HCT116 (cell line): ENCODE results near the gene VSX2. TPM values are rescaled to one million over a fixed set of nuclear protein-coding genes. Genes with fewer than 3 reads are reported as not detected.

ENCODE experiments used
- ATAC-seq: fragments of 200-7000 bp; cut with Tn5 transposase; 2 replicates; pipeline ENCODE4 v1.9.1; 2020; ENCODE audit warnings: mild to moderate bottlenecking, moderate library complexity
- BruUV-seq: library from RNA; stranded (reverse); fragments of 400-500 nt; replicated peaks from 2 replicates; lab custom pipeline; 2021; lab: Mats Ljungman, UMichigan
- CTCF ChIA-PET: fragments of 300-600 bp; sonication (Branson Sonifier 250); formaldehyde crosslinking; loops from one replicate; lab custom pipeline; 2021; ENCODE audit warnings: antibody characterized with exemption; lab: Charles Lee
- POLR2A ChIA-PET: fragments of 300-600, 350-600 bp; sonication (Branson Sonifier 250); formaldehyde crosslinking; loops from one replicate; lab custom pipeline; 2021; ENCODE audit warnings: antibody characterized with exemption; lab: Charles Lee
- RAD21 ChIA-PET, 2 experiments: fragments of 300-600 bp; sonication (Branson Sonifier 250); formaldehyde crosslinking; loops; one replicate each; lab custom pipeline; 2023; ENCODE audit warnings: low total read pairs in 2 of 2; ENCODE audit not compliant: uncharacterized antibody in 2 of 2, unreplicated experiment in 2 of 2, low non-redundant PET in 1 of 2; lab: Charles Lee
- DNase-seq: peaks from one replicate; pipeline ENCODE4 v3.0.0-alpha.2; 2010; ENCODE audit warnings: low read depth, low spot score
- H2AFZ ChIP-seq: fragments of 200-600 bp; shearing (Covaris generic), sonication (generic); 2 replicates; pipeline ENCODE4 v1.6.1; 2017; ENCODE audit warnings: low read depth, mixed run types, mixed read lengths, antibody characterized with exemption, low read length; ENCODE audit not compliant: poor library complexity, severe bottlenecking
- H3K27ac ChIP-seq: 2 replicates; pipeline ENCODE4 v1.5.1; 2012; ENCODE audit warnings: low read depth, low read length
- H3K27me3 ChIP-seq: fragments of 200-600 bp; sonication (generic); 2 replicates; pipeline ENCODE4 v1.6.1; 2016; ENCODE audit warnings: mixed run types, low read length, mixed read lengths; ENCODE audit not compliant: insufficient read depth
- H3K36me3 ChIP-seq, 2 experiments: fragments of 200-500 bp in 1 of 2; fragments of 200-600 bp in 1 of 2; sonication (Bioruptor generic) in 1 of 2; sonication (generic) in 1 of 2; 2 replicates each; pipeline versions ENCODE4 v1.5.1 to v1.6.1; 2014 to 2016; ENCODE audit warnings: low read length in 2 of 2, inconsistent platforms in 1 of 2, mixed read lengths in 1 of 2, mixed run types in 1 of 2; ENCODE audit not compliant: insufficient read depth in 2 of 2, control insufficient read depth in 1 of 2
- H3K4me1 ChIP-seq, 2 experiments: fragments of 200-600 bp in 1 of 2; sonication (generic) in 1 of 2; 2 replicates each; pipeline versions ENCODE4 v1.5.1 to v1.6.1; 2012 to 2017; ENCODE audit warnings: low read length in 2 of 2, inconsistent platforms in 1 of 2, mild to moderate bottlenecking in 1 of 2, mixed read lengths in 1 of 2, mixed run types in 1 of 2, moderate library complexity in 1 of 2; ENCODE audit not compliant: insufficient read depth in 2 of 2, control insufficient read depth in 1 of 2
- H3K4me2 ChIP-seq: fragments of 200-600 bp; sonication (generic); 2 replicates; pipeline ENCODE4 v1.6.1; 2017; ENCODE audit warnings: mixed run types, low read length, mixed read lengths
- H3K4me3 ChIP-seq, 2 experiments: fragments of 200-600 bp in 1 of 2; sonication (generic) in 1 of 2; replicated peaks in 1 of 2; 2 replicates each; pipeline ENCODE4 v1.5.1; 2011 to 2016; ENCODE audit warnings: low read length in 2 of 2, control low read depth in 1 of 2, low read depth in 1 of 2, mild to moderate bottlenecking in 1 of 2, mixed read lengths in 1 of 2, mixed run types in 1 of 2
- H3K79me2 ChIP-seq: fragments of 200-600 bp; sonication (generic); 2 replicates; pipeline ENCODE4 v1.6.1; 2017; ENCODE audit warnings: mild to moderate bottlenecking, mixed run types, low read length, moderate library complexity, mixed read lengths; ENCODE audit not compliant: insufficient read depth
- H3K9ac ChIP-seq: fragments of 200-600 bp; sonication (generic); 2 replicates; pipeline ENCODE4 v1.6.1; 2016; ENCODE audit warnings: low read length, mixed read lengths
- H3K9me2 ChIP-seq: fragments of 200-600 bp; sonication (generic), shearing (Covaris generic); 2 replicates; pipeline ENCODE4 v1.6.1; 2017; ENCODE audit warnings: mixed run types, mild to moderate bottlenecking, moderate library complexity; ENCODE audit not compliant: insufficient read depth
- H3K9me3 ChIP-seq, 2 experiments: fragments of 200-500 bp in 1 of 2; fragments of 200-600 bp in 1 of 2; sonication (Bioruptor generic) in 1 of 2; sonication (generic) in 1 of 2; 2 replicates each; pipeline ENCODE4 v1.6.1; 2014 to 2017; ENCODE audit warnings: low read length in 2 of 2, mixed read lengths in 2 of 2, inconsistent platforms in 1 of 2, low read depth in 1 of 2, mild to moderate bottlenecking in 1 of 2, mixed run types in 1 of 2, moderate library complexity in 1 of 2; ENCODE audit not compliant: control insufficient read depth in 1 of 2, insufficient read depth in 1 of 2
- H4K20me1 ChIP-seq: fragments of 200-600 bp; sonication (generic), shearing (Covaris generic); 2 replicates; pipeline ENCODE4 v1.6.1; 2017; ENCODE audit warnings: mixed run types, mild to moderate bottlenecking, moderate library complexity; ENCODE audit not compliant: insufficient read depth
- CBX3 ChIP-seq: IDR thresholded peaks from 2 replicates; pipeline ENCODE4 v1.6.1; 2012; ENCODE audit warnings: low read depth
- CEBPB ChIP-seq: IDR thresholded peaks from 2 replicates; pipeline ENCODE4 v1.6.1; 2012; ENCODE audit warnings: low read depth
- EGR1 ChIP-seq: IDR thresholded peaks from 2 replicates; pipeline ENCODE4 v1.6.1; 2012; ENCODE audit warnings: low read depth
- ELF1 ChIP-seq: IDR thresholded peaks from 2 replicates; pipeline ENCODE4 v1.6.1; 2012; ENCODE audit warnings: low read depth, borderline replicate concordance
- EZH2 ChIP-seq: fragments of 200-600 bp; sonication (generic); IDR thresholded peaks from 2 replicates; pipeline ENCODE4 v1.6.1; 2017; ENCODE audit warnings: antibody characterized with exemption, mixed run types
- MAX ChIP-seq: IDR thresholded peaks from 2 replicates; pipeline ENCODE4 v1.6.1; 2012
- POLR2A ChIP-seq: IDR thresholded peaks from 2 replicates; pipeline ENCODE4 v1.7.0; 2011; ENCODE audit warnings: borderline replicate concordance; ENCODE audit not compliant: insufficient read depth, insufficient read length; ENCODE audit errors: extremely low read depth
- POLR2AphosphoS5 ChIP-seq: IDR thresholded peaks from 2 replicates; pipeline ENCODE4 v1.6.1; 2011; ENCODE audit warnings: mild to moderate bottlenecking, low read depth, low read length, moderate library complexity
- SIN3A ChIP-seq: IDR thresholded peaks from 2 replicates; pipeline ENCODE4 v1.6.1; 2012; ENCODE audit warnings: low read depth
- SP1 ChIP-seq: IDR thresholded peaks from 2 replicates; pipeline ENCODE4 v1.6.1; 2012; ENCODE audit warnings: low read depth
- SRF ChIP-seq: IDR thresholded peaks from 2 replicates; pipeline ENCODE4 v1.6.1; 2012; ENCODE audit warnings: low read depth
- TCF7L2 ChIP-seq: IDR thresholded peaks from 2 replicates; pipeline ENCODE4 v1.7.0; 2011; ENCODE audit warnings: borderline replicate concordance, inconsistent platforms; ENCODE audit not compliant: insufficient read depth, insufficient read length; ENCODE audit errors: extremely low read depth
- ZNF274 ChIP-seq: fragments of 200-500 bp; sonication (Bioruptor generic); IDR thresholded peaks from 2 replicates; pipeline ENCODE4 v1.6.1; 2014; ENCODE audit warnings: mild to moderate bottlenecking, low read depth, low read length, inconsistent platforms
- intact Hi-C: fragments of 100-400 bp; cut with micrococcal nuclease; formaldehyde crosslinking; loops from 2 replicates; pipeline ENCODE4 v1.10.0; 2022
- total RNA-seq: library from RNA; stranded (reverse); gene quantifications from one replicate; pipeline ENCODE4 v1.2.1, GENCODE V29; 2021; ENCODE audit not compliant: unreplicated experiment

Gene VSX2
- total RNA-seq, 1 experiment from 2014 or later = not detected

GRCh38 chr14:74257941-74258763 is 18.9 kb downstream of the VSX2 start:
- CTCF ChIA-PET = interaction anchor here (0.6 to 2.3 kb wide), 10 partner anchors 8 to 235 kb away, joined by 3 to 14 read pairs (median 4); partner anchors contain the start of gene ISCA2
- peak overlapping the region; percentile 35 to 54 for H3K4me3 ChIP-seq
- intact Hi-C loops = no loop called here
- peaks cover 0 to 12% of the 10 kb centered on the region in 2 experiments; a peak in 3 of 4 replicates for H3K4me1 ChIP-seq
- H3K27ac ChIP-seq = no peak overlapping the region
- H2AFZ ChIP-seq = peak overlapping the region; percentile 95
- H3K36me3 ChIP-seq = no peaks in the 10 kb centered on the region
- H3K4me2 ChIP-seq = peak overlapping the region; percentile 88
- H3K9me2 ChIP-seq = no peaks in the 10 kb centered on the region
- no peaks in the 10 kb centered on the region for H3K27me3 ChIP-seq
- DNase-seq = no peak
- no TSS peak for BruUV-seq
- POLR2A ChIA-PET = no interaction called here
- no peak overlapping the region for H3K9ac ChIP-seq
- RAD21 ChIA-PET = no interaction called here
- no peaks in the 10 kb centered on the region for H4K20me1 ChIP-seq
- no peaks in the 10 kb centered on the region for H3K9me3 ChIP-seq
- ATAC-seq = no peak
- H3K79me2 ChIP-seq = no peaks in the 10 kb centered on the region
- TF ChIP-seq SIN3A (no peak), SP1 (no peak), EZH2 (no peak), CEBPB (no peak), ELF1 (no peak), EGR1 (no peak), ZNF274 (no peak), MAX (no peak), POLR2A (no peak), CBX3 (no peak), TCF7L2 (no peak), SRF (no peak), POLR2AphosphoS5 (no peak)
- TF ChIP-seq, all 23 proteins: peak for 0
